A549 (cell line): ENCODE measurements around the gene ASTE1.

ENCODE experiments used
- CTCF ChIP-seq: fragments of >200 bp; sonication (Bioruptor Twin); formaldehyde crosslinking; IDR thresholded peaks from 3 replicates; pipeline ENCODE4 v1.5.1; 2016
- E2F6 ChIP-seq: IDR thresholded peaks from 2 replicates; pipeline ENCODE4 v1.6.1; 2012; ENCODE audit warnings: low read depth, borderline replicate concordance
- EP300 ChIP-seq, 2 experiments: fragments of >200 bp; sonication (Bioruptor Twin); formaldehyde crosslinking; IDR thresholded peaks; 2 replicates in 1 of 2; 3 replicates in 1 of 2; pipeline ENCODE4 v1.6.1; 2016 to 2017
- KDM5A ChIP-seq: fragments of 200-600 bp; sonication (generic); IDR thresholded peaks from 2 replicates; pipeline ENCODE4 v1.6.1; 2016; ENCODE audit warnings: antibody characterized with exemption, mild to moderate bottlenecking
- MYC ChIP-seq: IDR thresholded peaks from 2 replicates; pipeline ENCODE4 v1.6.1; 2012; ENCODE audit warnings: mild to moderate bottlenecking, inconsistent platforms, low read length, improper control_type of control experiment, borderline replicate concordance
- POLR2A ChIP-seq: IDR thresholded peaks from 2 replicates; pipeline ENCODE4 v1.6.1; 2012; ENCODE audit warnings: mild to moderate bottlenecking, low read length
- RAD21 ChIP-seq, 2 experiments: fragments of >200 bp in 1 of 2; sonication (Bioruptor Twin) in 1 of 2; formaldehyde crosslinking in 1 of 2; IDR thresholded peaks in 1 of 2; conservative IDR thresholded peaks in 1 of 2; 2 replicates in 1 of 2; 3 replicates in 1 of 2; pipeline ENCODE4 v1.6.1; 2012 to 2018; ENCODE audit warnings: inconsistent platforms in 1 of 2
- TF ChIP-seq, protein P1 (sequence below): IDR thresholded peaks from 2 replicates; pipeline ENCODE4 v1.6.1; 2012

DNA sequence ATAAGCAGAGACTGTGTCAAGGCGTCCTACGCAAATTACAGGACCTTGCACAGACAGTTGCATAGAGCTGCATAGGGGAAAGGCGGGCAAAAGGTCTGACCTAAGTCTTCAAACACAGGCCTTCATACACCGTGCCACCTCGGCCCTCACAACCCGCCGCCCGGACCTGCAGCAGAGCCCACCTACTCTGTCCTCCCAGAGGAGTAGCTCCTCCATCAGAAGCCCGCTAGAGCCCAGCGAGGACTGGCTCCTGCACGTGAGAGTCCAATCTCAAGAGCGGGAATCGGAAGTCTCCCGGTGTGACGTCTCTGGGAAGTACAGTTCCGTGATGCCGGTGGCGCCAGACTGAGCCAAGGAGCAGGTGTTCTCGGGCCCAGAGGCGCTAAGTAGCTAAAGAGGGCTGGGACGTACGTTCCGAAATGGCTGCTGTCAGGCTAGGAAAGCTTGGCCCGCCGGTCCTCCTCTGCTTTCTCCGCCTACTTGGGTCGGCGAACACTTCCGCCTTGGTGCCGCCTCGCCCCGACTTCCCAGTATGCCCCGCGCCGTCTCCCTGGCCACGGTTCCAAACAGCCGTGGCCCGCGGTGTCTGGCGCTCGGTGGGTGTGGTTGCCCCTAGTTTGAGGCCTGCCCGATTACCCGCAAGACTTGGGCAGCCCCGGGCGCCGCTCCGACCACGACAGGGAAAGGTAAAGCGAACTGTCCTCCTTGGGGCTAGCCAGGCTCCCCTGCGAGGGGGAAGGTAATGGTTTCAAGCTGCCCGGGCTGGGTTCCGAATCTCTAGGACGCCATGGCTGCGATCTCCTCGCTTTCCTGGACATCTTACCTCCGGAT lies at the start of gene ASTE1, which contains the start of gene NEK11:
- no peak for TF ChIP-seq MYC
- TF ChIP-seq RAD21 (conservative IDR thresholded peaks at IDR 0.05 in 1 of 2, IDR thresholded peaks at IDR 0.05 in 1 of 2) = no peak
- peak; percentile 89 for TF ChIP-seq E2F6
- no peak for TF ChIP-seq EP300 (IDR thresholded peaks at IDR 0.05)
- TF ChIP-seq CTCF = no peak
- peak; percentile 62 for TF ChIP-seq POLR2A
- TF ChIP-seq, protein P1, sequence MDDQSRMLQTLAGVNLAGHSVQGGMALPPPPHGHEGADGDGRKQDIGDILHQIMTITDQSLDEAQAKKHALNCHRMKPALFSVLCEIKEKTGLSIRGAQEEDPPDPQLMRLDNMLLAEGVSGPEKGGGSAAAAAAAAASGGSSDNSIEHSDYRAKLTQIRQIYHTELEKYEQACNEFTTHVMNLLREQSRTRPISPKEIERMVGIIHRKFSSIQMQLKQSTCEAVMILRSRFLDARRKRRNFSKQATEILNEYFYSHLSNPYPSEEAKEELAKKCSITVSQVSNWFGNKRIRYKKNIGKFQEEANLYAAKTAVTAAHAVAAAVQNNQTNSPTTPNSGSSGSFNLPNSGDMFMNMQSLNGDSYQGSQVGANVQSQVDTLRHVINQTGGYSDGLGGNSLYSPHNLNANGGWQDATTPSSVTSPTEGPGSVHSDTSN = no peak
- no peak for TF ChIP-seq KDM5A
